Esophagus muscularis mucosa (tissue), 4 donors: Measurements from ENCODE around the gene LRMDA. TPM values are rescaled to one million over a fixed set of nuclear protein-coding genes. Genes with fewer than 3 reads are reported as not detected.

Experiments used
- DNase-seq: peaks from one replicate; pipeline ENCODE4 v3.0.0-alpha.2; 2017; ENCODE audit errors: extremely low spot score
- H3K27ac ChIP-seq, 4 donors: fragments of 200-600 bp; sonication (generic); replicated peaks in 1 of 4; 1 replicate in 3 of 4; 2 replicates in 1 of 4; pipeline ENCODE4 v1.5.1; 2016 to 2019; ENCODE audit warnings: mild to moderate bottlenecking in 1 of 4
- H3K27me3 ChIP-seq, 4 donors: fragments of 200-600 bp; sonication (generic); one replicate each; pipeline versions ENCODE4 v1.5.1 to v1.6.0; 2016 to 2019
- H3K36me3 ChIP-seq, 4 donors: fragments of 200-600 bp; sonication (generic); one replicate each; pipeline ENCODE4 v1.5.1; 2016 to 2019
- H3K4me1 ChIP-seq, 4 donors: fragments of 200-600 bp; sonication (generic); one replicate each; pipeline ENCODE4 v1.5.1; 2016 to 2019
- H3K4me3 ChIP-seq, 4 donors: fragments of 200-600 bp; sonication (generic); 1 replicate in 2 of 4; 2 replicates in 2 of 4; pipeline ENCODE4 v1.5.1; 2016 to 2019; ENCODE audit warnings: mild to moderate bottlenecking in 4 of 4, moderate library complexity in 1 of 4
- H3K9me3 ChIP-seq, 4 donors: fragments of 200-600 bp; sonication (generic); 1 replicate in 3 of 4; 2 replicates in 1 of 4; pipeline ENCODE4 v1.5.1; 2016 to 2019
- CTCF ChIP-seq, 3 experiments: fragments of 200-600 bp in 2 of 3; fragments of 450-650 bp in 1 of 3; sonication (generic) in 2 of 3; IDR thresholded peaks; one replicate each; pipeline ENCODE4 v1.5.1; 2017 to 2019; ENCODE audit warnings: antibody characterized with exemption in 3 of 3, mild to moderate bottlenecking in 2 of 3, moderate library complexity in 1 of 3
- EP300 ChIP-seq: sonication (generic); formaldehyde crosslinking; IDR thresholded peaks from one replicate; pipeline ENCODE4 v1.6.1; 2017; ENCODE audit warnings: antibody characterized with exemption
- POLR2A ChIP-seq: fragments of 450-650 bp; IDR thresholded peaks from one replicate; pipeline ENCODE4 v1.6.1; 2017; ENCODE audit warnings: antibody characterized with exemption, moderate library complexity, mild to moderate bottlenecking, low read depth
- POLR2AphosphoS5 ChIP-seq, 2 donors: sonication (generic); formaldehyde crosslinking; IDR thresholded peaks; one replicate each; pipeline ENCODE4 v1.6.1; 2017; ENCODE audit warnings: antibody characterized with exemption in 2 of 2
- WGBS: methylation state at CpG from one replicate; pipeline ENCODE4 v1.1.5; 2018; 5-methylcytosine and 5-hydroxymethylcytosine counted together
- intact Hi-C: fragments of 100-400 bp; cut with DNase I; formaldehyde crosslinking; loops from one replicate; pipeline ENCODE4 v1.15.1; 2023
- total RNA-seq, 4 donors: library from RNA; depleted of rRNA; stranded (reverse); fragments of >200 nt; gene quantifications; one replicate each; pipeline versions ENCODE4 v1.1.0 to v1.2.1, GENCODE V29; 2016

LRMDA gene
- total RNA-seq, 4 donors from 2014 or later = 14.3 to 34.9 (median 26.5) TPM

- H3K4me3 ChIP-seq = no peak overlapping the region
- H3K36me3 ChIP-seq = no peaks in the 10 kb centered on the region
- TF ChIP-seq CTCF (IDR thresholded peaks at IDR 0.05) (no peak), EP300 (no peak), POLR2A (no peak), POLR2AphosphoS5 (IDR thresholded peaks at IDR 0.05) (no peak)
- intact Hi-C loops = no loop called here
- no peaks in the 10 kb centered on the region for H3K27me3 ChIP-seq
- no peak for DNase-seq
- H3K4me1 ChIP-seq = no peaks in the 10 kb centered on the region
- H3K27ac ChIP-seq = no peak overlapping the region
- no peaks in the 10 kb centered on the region for H3K9me3 ChIP-seq
- 82% methylated on average over 5 of the region's 5 CpGs for WGBS
Observed at GRCh38 chr10:76015245-76015644, 583.8 kb downstream of the LRMDA start.

- Histone ChIP-seq H3K4me1 (no peaks in the 10 kb centered on the region), H3K27ac (no peak overlapping the region), H3K4me3 (no peak overlapping the region), H3K9me3 (no peaks in the 10 kb centered on the region), H3K36me3 (no peaks in the 10 kb centered on the region), H3K27me3 (no peaks in the 10 kb centered on the region)
- no peak for DNase-seq
- no peak for TF ChIP-seq POLR2AphosphoS5 (IDR thresholded peaks at IDR 0.05)
- no peak for TF ChIP-seq EP300
- no peak for TF ChIP-seq POLR2A
- no peak for TF ChIP-seq CTCF (IDR thresholded peaks at IDR 0.05)
- intact Hi-C loops = no loop called here
- 95% methylated on average over 14 of the region's 14 CpGs for WGBS
Observed at GRCh38 chr10:76017026-76017732, 585.8 kb downstream of the LRMDA start.

- Histone ChIP-seq H3K9me3 (no peaks in the 10 kb centered on the region), H3K27ac (no peak overlapping the region), H3K27me3 (no peaks in the 10 kb centered on the region), H3K4me1 (no peaks in the 10 kb centered on the region), H3K36me3 (no peaks in the 10 kb centered on the region), H3K4me3 (no peak overlapping the region)
- 80% methylated on average over 6 of the region's 6 CpGs for WGBS
- DNase-seq = no peak
- TF ChIP-seq EP300 (no peak), POLR2AphosphoS5 (IDR thresholded peaks at IDR 0.05) (no peak), CTCF (IDR thresholded peaks at IDR 0.05) (no peak), POLR2A (no peak)
- intact Hi-C loops = no loop called here
Observed at GRCh38 chr10:76017733-76018433, 586.5 kb downstream of the LRMDA start.

- 95% methylated on average over 2 of the region's 2 CpGs for WGBS
- no peaks in the 10 kb centered on the region for H3K9me3 ChIP-seq
Observed at GRCh38 chr10:76020630-76021029, 589.2 kb downstream of the LRMDA start.

GRCh38 chr10:76021398-76021797, 590.0 kb downstream of the LRMDA start:
- no peak overlapping the region for H3K4me3 ChIP-seq
- TF ChIP-seq EP300 (no peak), POLR2A (no peak), POLR2AphosphoS5 (IDR thresholded peaks at IDR 0.05) (no peak), CTCF (IDR thresholded peaks at IDR 0.05) (no peak)
- no peaks in the 10 kb centered on the region for H3K4me1 ChIP-seq
- H3K27ac ChIP-seq = no peak overlapping the region
- intact Hi-C loops = no loop called here
- no peak for DNase-seq
- no peaks in the 10 kb centered on the region for H3K27me3 ChIP-seq
- WGBS = 90% methylated on average over 1 of the region's 1 CpG
- H3K36me3 ChIP-seq = no peaks in the 10 kb centered on the region
- no peaks in the 10 kb centered on the region for H3K9me3 ChIP-seq

More at GRCh38 chr10:76020630-76021029, 589.2 kb downstream of the LRMDA start:
- no peak overlapping the region for H3K4me3 ChIP-seq
- no peak for DNase-seq
- H3K27me3 ChIP-seq = no peaks in the 10 kb centered on the region
- no peak for TF ChIP-seq POLR2A
- H3K27ac ChIP-seq = no peak overlapping the region
- intact Hi-C loops = no loop called here
- H3K4me1 ChIP-seq = no peaks in the 10 kb centered on the region
- no peaks in the 10 kb centered on the region for H3K36me3 ChIP-seq
